Naive thymus-derived CD4-positive, alpha-beta T cell (primary cell): Measurements from ENCODE around the gene CCDC6. TPM values are rescaled to one million over a fixed set of nuclear protein-coding genes. Genes with fewer than 3 reads are reported as not detected.

Source experiments
- ATAC-seq: fragments of 150-1000 bp; cut with Tn5 transposase; 2 replicates; pipeline ENCODE4 v1.10.0; 2021; ENCODE audit warnings: mild to moderate bottlenecking, moderate library complexity
- CTCF ChIA-PET: fragments of 350-600 bp; sonication (Branson Sonifier 250); formaldehyde crosslinking; loops from one replicate; lab custom pipeline; 2021; ENCODE audit warnings: antibody characterized with exemption; lab: Charles Lee
- POLR2A ChIA-PET: fragments of 350-600 bp; sonication (Branson Sonifier 250); formaldehyde crosslinking; loops from one replicate; lab custom pipeline; 2021; ENCODE audit warnings: antibody characterized with exemption, inconsistent platforms; lab: Charles Lee
- DNase-seq, 9 donors: peaks; one replicate each; pipeline versions ENCODE4 v3.0.0 to v3.0.0-alpha.2; 2020 to 2022; ENCODE audit warnings: mixed read lengths in 1 of 9
- H3K27ac ChIP-seq: one replicate; pipeline ENCODE4 v1.7.0; 2013; ENCODE audit warnings: mild to moderate bottlenecking, low read depth, low read length, moderate library complexity
- H3K27me3 ChIP-seq, 2 donors: one replicate each; pipeline ENCODE4 v1.7.0; 2013; ENCODE audit warnings: low read length in 2 of 2, mild to moderate bottlenecking in 2 of 2, moderate library complexity in 2 of 2; ENCODE audit not compliant: control insufficient read depth in 2 of 2, insufficient read depth in 2 of 2
- H3K36me3 ChIP-seq, 3 experiments: 1 replicate in 2 of 3; 2 replicates in 1 of 3; pipeline ENCODE4 v1.7.0; 2013; ENCODE audit warnings: low read length in 3 of 3, mild to moderate bottlenecking in 3 of 3, moderate library complexity in 1 of 3; ENCODE audit not compliant: insufficient read depth in 3 of 3, control insufficient read depth in 2 of 3
- H3K4me1 ChIP-seq, 2 donors: one replicate each; pipeline ENCODE4 v1.7.0; 2013; ENCODE audit warnings: low read length in 2 of 2, mild to moderate bottlenecking in 2 of 2, moderate library complexity in 1 of 2; ENCODE audit not compliant: control insufficient read depth in 2 of 2, insufficient read depth in 2 of 2
- H3K4me3 ChIP-seq: 2 replicates; pipeline ENCODE4 v1.7.0; 2013; ENCODE audit warnings: mild to moderate bottlenecking, low read length
- H3K9me3 ChIP-seq, 3 experiments: 1 replicate in 2 of 3; 2 replicates in 1 of 3; pipeline ENCODE4 v1.7.0; 2013; ENCODE audit warnings: low read length in 3 of 3; ENCODE audit not compliant: control insufficient read depth in 2 of 3
- H3K27ac Mint-ChIP-seq, 9 donors: one replicate each; pipeline ENCODE4 v1.8.0; 2020 to 2022; ENCODE audit warnings: mixed read lengths in 9 of 9, mild to moderate bottlenecking in 8 of 9, moderate library complexity in 5 of 9, inconsistent platforms in 2 of 9
- H3K27me3 Mint-ChIP-seq, 5 donors: one replicate each; pipeline ENCODE4 v1.8.0; 2021 to 2022; ENCODE audit warnings: mixed read lengths in 5 of 5, mild to moderate bottlenecking in 1 of 5
- H3K36me3 Mint-ChIP-seq, 5 donors: one replicate each; pipeline ENCODE4 v1.8.0; 2020 to 2022; ENCODE audit warnings: mixed read lengths in 5 of 5, mild to moderate bottlenecking in 3 of 5, inconsistent platforms in 1 of 5
- H3K4me1 Mint-ChIP-seq, 7 donors: one replicate each; pipeline ENCODE4 v1.8.0; 2020 to 2022; ENCODE audit warnings: mixed read lengths in 7 of 7, mild to moderate bottlenecking in 3 of 7, inconsistent platforms in 1 of 7
- H3K4me3 Mint-ChIP-seq, 10 donors: one replicate each; pipeline ENCODE4 v1.8.0; 2020 to 2022; ENCODE audit warnings: mild to moderate bottlenecking in 10 of 10, mixed read lengths in 10 of 10, moderate library complexity in 6 of 10, inconsistent platforms in 2 of 10
- H3K9me3 Mint-ChIP-seq, 11 donors: one replicate each; pipeline ENCODE4 v1.8.0; 2020 to 2022; ENCODE audit warnings: mixed read lengths in 11 of 11, mild to moderate bottlenecking in 4 of 11, inconsistent platforms in 1 of 11, moderate library complexity in 1 of 11
- intact Hi-C, 2 donors: fragments of 100-400 bp; cut with micrococcal nuclease; formaldehyde crosslinking; loops; one replicate each; pipeline ENCODE4 v1.15.1; 2023
- polyA plus RNA-seq, 2 donors: library from polyadenylated mRNA; unstranded; fragments of 300-500 nt; fragmentation: Illumina TruSeq; gene quantifications; one replicate each; pipeline ENCODE4 v1.2.3, GENCODE V29; 2021
- total RNA-seq, 6 experiments: library from RNA in 5 of 6; stranded (reverse) in 5 of 6; gene quantifications; 1 replicate in 5 of 6; 2 replicates in 1 of 6; pipeline ENCODE4 v1.2.3 and lab custom pipeline; 2021 to 2026

CCDC6 gene
- total and polyA plus RNA-seq, 7 experiments from 2014 or later = 4.2 to 34.3 (median 21.0) TPM

DNA sequence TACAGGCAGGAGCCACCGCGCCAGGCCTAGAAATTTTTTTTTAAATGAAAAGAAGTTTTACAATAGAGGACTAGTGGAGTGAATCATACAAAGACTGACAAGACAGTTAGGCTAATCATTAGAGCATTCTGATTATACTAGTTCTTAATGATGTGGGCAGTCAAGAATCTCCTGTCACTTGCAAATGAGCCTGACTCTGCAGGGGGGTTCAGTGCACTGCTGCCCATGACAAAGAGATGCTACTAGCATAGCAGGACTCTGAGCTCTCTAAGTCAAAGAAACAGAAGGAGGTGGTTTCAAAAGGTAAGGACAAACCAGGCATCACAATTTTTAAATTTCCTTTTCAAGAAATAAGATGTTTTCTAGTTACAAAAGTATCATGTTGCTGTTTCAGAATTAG lies 59.0 kb downstream of the CCDC6 start:
- no peak overlapping the region for H3K4me3 ChIP-seq
- intact Hi-C loops = no loop called here
- CTCF ChIA-PET = no interaction called here
- Mint-ChIP-seq H3K27me3 (no peaks in the 10 kb centered on the region), H3K27ac (peak overlapping the region in 3 of 9 donors; percentile 10 to 76 (median 31)), H3K4me1 (peaks cover 2 to 23% (median 11%) of the 10 kb centered on the region in 7 donors), H3K4me3 (no peak overlapping the region), H3K36me3 (peaks cover 7 to 67% (median 43%) of the 10 kb centered on the region in 5 donors), H3K9me3 (no peaks in the 10 kb centered on the region)
- peaks cover 0 to 48% (median 8%) of the 10 kb centered on the region in 3 experiments for H3K36me3 ChIP-seq
- POLR2A ChIA-PET = no interaction called here
- H3K4me1 ChIP-seq = no peaks in the 10 kb centered on the region
- H3K9me3 ChIP-seq = no peaks in the 10 kb centered on the region
- DNase-seq (no peak), ATAC-seq (no peak)
- no peaks in the 10 kb centered on the region for H3K27me3 ChIP-seq
- H3K27ac ChIP-seq = no peak overlapping the region

GRCh38 chr10:59844436-59844835 lies 61.9 kb downstream of the CCDC6 start:
- CTCF ChIA-PET = no interaction called here
- POLR2A ChIA-PET = no interaction called here

DNA sequence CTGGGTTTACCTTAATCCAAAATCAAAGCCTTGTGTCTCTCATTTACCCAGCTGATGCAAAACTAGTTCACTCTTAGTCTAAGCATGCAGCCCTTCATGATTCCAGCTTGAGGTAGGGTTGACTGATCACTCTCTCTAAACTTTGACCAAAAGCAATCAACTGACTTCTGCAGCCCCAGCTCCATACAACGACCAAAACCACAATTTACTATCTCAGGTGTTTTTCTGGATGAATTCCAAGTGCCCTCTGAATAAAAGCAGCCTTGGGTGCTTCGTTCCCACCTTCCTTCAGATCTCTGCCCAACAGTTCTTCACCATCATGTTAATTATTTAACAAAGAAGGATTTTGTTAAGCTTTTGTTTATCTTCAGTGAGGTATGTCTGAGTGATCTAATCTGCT lies 62.6 kb downstream of the CCDC6 start:
- CTCF ChIA-PET = no interaction called here
- intact Hi-C loops = no loop called here
- peaks cover 5 to 63% (median 46%) of the 10 kb centered on the region in 5 donors for H3K36me3 Mint-ChIP-seq

More at GRCh38 chr10:59844436-59844835, 61.9 kb downstream of the CCDC6 start:
- Mint-ChIP-seq H3K9me3 (no peaks in the 10 kb centered on the region), H3K4me3 (no peak overlapping the region), H3K27me3 (no peaks in the 10 kb centered on the region), H3K36me3 (peaks cover 5 to 68% (median 49%) of the 10 kb centered on the region in 5 donors), H3K4me1 (peaks cover 2 to 26% (median 14%) of the 10 kb centered on the region in 7 donors), H3K27ac (no peak overlapping the region)
- no peaks in the 10 kb centered on the region for H3K4me1 ChIP-seq
- intact Hi-C loops = no loop called here
- no peak overlapping the region for H3K4me3 ChIP-seq
- peaks cover 0 to 29% (median 2%) of the 10 kb centered on the region in 3 experiments for H3K36me3 ChIP-seq
- ATAC-seq (no peak), DNase-seq (no peak)
- H3K27ac ChIP-seq = no peak overlapping the region
- no peaks in the 10 kb centered on the region for H3K9me3 ChIP-seq
- H3K27me3 ChIP-seq = no peaks in the 10 kb centered on the region

GRCh38 chr10:59839576-59839975 lies 66.8 kb downstream of the CCDC6 start:
- Mint-ChIP-seq H3K9me3 (no peaks in the 10 kb centered on the region), H3K4me3 (no peak overlapping the region), H3K27me3 (no peaks in the 10 kb centered on the region), H3K36me3 (peaks cover 5 to 32% (median 31%) of the 10 kb centered on the region in 5 donors), H3K4me1 (peaks cover 14 to 53% (median 35%) of the 10 kb centered on the region in 7 donors), H3K27ac (peak overlapping the region in 1 of 9 donors; percentile 65)
- peak; percentile 20 for ATAC-seq
- no peak for DNase-seq
- ChIA-PET CTCF (no interaction called here), POLR2A (no interaction called here)
- no peaks in the 10 kb centered on the region for H3K27me3 ChIP-seq
- H3K4me3 ChIP-seq = no peak overlapping the region
- no peaks in the 10 kb centered on the region for H3K9me3 ChIP-seq
- H3K27ac ChIP-seq = no peak overlapping the region
- intact Hi-C loops = no loop called here
- peaks cover 0 to 10% (median 0%) of the 10 kb centered on the region in 3 experiments for H3K36me3 ChIP-seq
- no peaks in the 10 kb centered on the region for H3K4me1 ChIP-seq

More for the DNA sequence above, 62.6 kb downstream of the CCDC6 start:
- no peaks in the 10 kb centered on the region for H3K27me3 Mint-ChIP-seq
- no peaks in the 10 kb centered on the region for H3K9me3 Mint-ChIP-seq
- H3K36me3 ChIP-seq = peaks cover 0 to 24% (median 0%) of the 10 kb centered on the region in 3 experiments
- H3K27ac ChIP-seq = no peak overlapping the region
- H3K27ac Mint-ChIP-seq = peak overlapping the region in 1 of 9 donors; percentile 12
- H3K27me3 ChIP-seq = no peaks in the 10 kb centered on the region
- ATAC-seq (no peak), DNase-seq (no peak)
- no peaks in the 10 kb centered on the region for H3K9me3 ChIP-seq
- H3K4me3 ChIP-seq = no peak overlapping the region
- POLR2A ChIA-PET = no interaction called here
- H3K4me1 ChIP-seq = no peaks in the 10 kb centered on the region
- no peak overlapping the region for H3K4me3 Mint-ChIP-seq
- peaks cover 3 to 33% (median 19%) of the 10 kb centered on the region in 7 donors for H3K4me1 Mint-ChIP-seq

DNA sequence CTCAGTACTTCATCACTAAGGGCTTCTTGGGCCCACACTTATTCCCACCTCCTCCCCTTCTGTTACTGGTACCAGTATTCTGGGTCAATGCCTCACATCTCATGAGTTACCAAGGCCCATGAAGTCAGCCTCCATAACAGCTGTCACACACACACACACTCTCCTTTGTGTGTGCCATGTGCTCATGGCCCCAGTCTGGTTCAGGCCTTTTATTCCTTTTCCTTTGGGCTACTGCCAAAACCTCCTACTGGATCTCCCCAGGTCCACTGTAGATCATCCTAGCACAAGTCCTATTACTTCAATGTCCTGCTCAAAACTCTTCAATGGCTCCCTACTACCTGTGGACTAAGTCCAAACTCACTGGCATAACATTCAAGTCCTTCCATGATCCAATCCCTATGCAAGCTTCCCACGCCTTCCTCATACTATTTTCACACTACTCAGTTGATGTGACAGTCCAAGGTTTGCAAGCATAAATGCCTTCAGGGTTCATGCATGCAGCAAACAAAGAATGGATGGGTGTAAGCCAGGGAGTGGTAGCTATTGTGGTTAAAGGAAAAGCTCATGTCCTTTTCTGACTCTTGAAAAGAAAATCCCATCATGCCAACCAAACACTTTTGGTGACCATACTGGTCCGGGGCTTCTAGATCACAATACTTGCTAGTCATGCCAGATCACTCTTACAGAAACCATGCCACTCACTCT lies 68.1 kb downstream of the CCDC6 start:
- CTCF ChIA-PET = no interaction called here
- peaks cover 5 to 29% (median 20%) of the 10 kb centered on the region in 5 donors for H3K36me3 Mint-ChIP-seq
- H3K9me3 ChIP-seq = no peaks in the 10 kb centered on the region
- POLR2A ChIA-PET = interaction anchor here (0.9 kb wide), 1 partner anchor 68 kb away, joined by 3 read pairs; the partner anchor contains the start of gene CCDC6
- no peak overlapping the region for H3K27ac ChIP-seq
- no peak overlapping the region for H3K4me3 Mint-ChIP-seq
- H3K27me3 Mint-ChIP-seq = no peaks in the 10 kb centered on the region
- ATAC-seq = no peak
- intact Hi-C loops = no loop called here
- H3K27ac Mint-ChIP-seq = peak overlapping the region in 3 of 9 donors; percentile 24 to 66 (median 25)
- no peaks in the 10 kb centered on the region for H3K4me1 ChIP-seq
- H3K36me3 ChIP-seq = peaks cover 0 to 3% (median 0%) of the 10 kb centered on the region in 3 experiments
- no peaks in the 10 kb centered on the region for H3K9me3 Mint-ChIP-seq
- H3K4me1 Mint-ChIP-seq = peaks cover 14 to 65% (median 42%) of the 10 kb centered on the region in 7 donors
- DNase-seq = no peak
- H3K27me3 ChIP-seq = no peaks in the 10 kb centered on the region
- H3K4me3 ChIP-seq = no peak overlapping the region

DNA sequence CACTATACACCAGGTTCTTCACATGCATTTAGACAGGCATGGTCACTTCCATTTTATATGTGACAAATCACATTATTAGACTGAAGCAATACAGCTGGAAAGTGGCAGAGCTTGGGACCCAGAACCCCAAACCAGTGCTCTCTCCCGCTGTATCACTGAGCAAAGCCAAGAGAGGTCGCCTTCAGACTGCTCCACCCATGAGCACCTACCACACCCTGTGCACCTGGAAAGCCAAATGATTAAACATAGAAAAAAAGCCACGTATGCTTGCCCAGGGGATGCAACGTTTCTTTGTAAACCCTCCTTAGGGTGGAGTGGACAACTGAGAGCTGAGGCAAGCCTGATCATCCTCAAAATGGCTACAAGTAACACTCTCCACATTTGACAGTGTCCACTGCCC lies 72.5 kb downstream of the CCDC6 start:
- peaks cover 25 to 62% (median 45%) of the 10 kb centered on the region in 7 donors for H3K4me1 Mint-ChIP-seq
- no peaks in the 10 kb centered on the region for H3K27me3 ChIP-seq
- CTCF ChIA-PET = no interaction called here
- no peaks in the 10 kb centered on the region for H3K4me1 ChIP-seq
- no peak overlapping the region for H3K4me3 ChIP-seq
- no peaks in the 10 kb centered on the region for H3K9me3 Mint-ChIP-seq
- H3K27me3 Mint-ChIP-seq = no peaks in the 10 kb centered on the region
- H3K27ac Mint-ChIP-seq = peak overlapping the region in 2 of 9 donors; percentile 17 to 58
- intact Hi-C loops = no loop called here
- peak overlapping the region in 1 of 10 donors; percentile 32 for H3K4me3 Mint-ChIP-seq
- peaks cover 0 to 11% (median 0%) of the 10 kb centered on the region in 3 experiments for H3K36me3 ChIP-seq
- no peak overlapping the region for H3K27ac ChIP-seq
- no peak for DNase-seq
- no peaks in the 10 kb centered on the region for H3K9me3 ChIP-seq
- H3K36me3 Mint-ChIP-seq = peaks cover 9 to 36% (median 23%) of the 10 kb centered on the region in 5 donors
- no peak for ATAC-seq
- POLR2A ChIA-PET = no interaction called here
